ENCODE results near the gene NRP1. TPM values are rescaled to one million over a fixed set of nuclear protein-coding genes. Genes with fewer than 3 reads are reported as not detected.

The NRP1 gene
- polyA plus RNA-seq, 3 donors = 1.1 to 1.7 (median 1.3) TPM

DNA sequence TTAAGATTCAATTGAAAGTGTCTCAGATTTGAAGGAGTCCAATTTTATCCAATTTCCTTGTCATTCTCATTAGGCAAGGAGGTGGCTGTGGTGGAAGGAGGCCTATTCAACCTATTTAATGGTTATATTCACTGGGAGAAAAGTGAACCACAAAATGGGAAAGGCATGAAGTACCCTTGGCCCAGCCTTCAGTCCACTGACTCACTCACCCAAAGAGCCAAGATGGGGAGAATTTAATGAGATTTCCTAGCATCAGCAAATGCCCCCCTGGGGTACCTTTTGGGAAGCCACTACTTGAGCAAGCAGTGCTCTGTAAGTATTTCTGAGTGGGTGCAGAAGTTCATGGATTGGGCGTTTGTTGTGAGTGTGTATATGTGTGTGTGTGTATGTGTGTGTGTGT, 144.1 kb downstream of the NRP1 start:
- H3K4me3 Mint-ChIP-seq = no peak overlapping the region
- no peaks in the 10 kb centered on the region for H3K9me3 Mint-ChIP-seq
- Histone ChIP-seq H3K27me3 (ENCODE audit: control insufficient read depth in 2 of 2, insufficient read depth in 2 of 2, low read length in 2 of 2) (no peaks in the 10 kb centered on the region), H4K20me1 (ENCODE audit: insufficient read depth, low read length) (no peaks in the 10 kb centered on the region), H3K9ac (ENCODE audit: insufficient read depth, low read length, poor library complexity, severe bottlenecking) (no peak overlapping the region), H3K27ac (ENCODE audit: low read depth in 1 of 2, low read length in 2 of 2) (no peak overlapping the region), H3K9me3 (replicated peaks in 1 of 2; ENCODE audit: control insufficient read depth in 1 of 2, insufficient read depth in 1 of 2, low read length in 2 of 2) (no peaks in the 10 kb centered on the region), H3K4me1 (ENCODE audit: control insufficient read depth in 1 of 2, insufficient read depth in 2 of 2, low read length in 2 of 2) (peaks cover 14 to 17% of the 10 kb centered on the region in 2 donors), H2AFZ (ENCODE audit: insufficient read depth, low read depth, low read length, poor library complexity, severe bottlenecking) (no peak overlapping the region), H3K4me3 (replicated peaks in 1 of 3; ENCODE audit: low read depth in 2 of 3, low read length in 3 of 3) (no peak overlapping the region), H3K4me2 (replicated peaks; ENCODE audit: extremely low read depth, low read length, poor library complexity, severe bottlenecking) (no peak overlapping the region), H3K36me3 (replicated peaks in 1 of 2; ENCODE audit: control insufficient read depth in 1 of 2, insufficient read depth in 2 of 2, low read length in 2 of 2) (no peaks in the 10 kb centered on the region), H3K79me2 (ENCODE audit: insufficient read depth, low read length) (no peaks in the 10 kb centered on the region)
- peaks cover 3 to 6% (median 6%) of the 10 kb centered on the region in 3 donors for H3K27me3 Mint-ChIP-seq (ENCODE audit: low read depth in 3 of 3)
- H3K4me1 Mint-ChIP-seq = peaks cover 12% of the 10 kb centered on the region
- DNase-seq = no peak
- H3K27ac Mint-ChIP-seq = no peak overlapping the region
- 100% methylated on average over 1 of the region's 1 CpG for WGBS (ENCODE audit: insufficient coverage)
- intact Hi-C loops (cut with micrococcal nuclease) = loop anchor here (5.0 kb wide), 1 partner anchor 1447 kb away; no protein-coding TSS in a partner anchor
- no peaks in the 10 kb centered on the region for H3K36me3 Mint-ChIP-seq
- TF ChIP-seq, protein P1, sequence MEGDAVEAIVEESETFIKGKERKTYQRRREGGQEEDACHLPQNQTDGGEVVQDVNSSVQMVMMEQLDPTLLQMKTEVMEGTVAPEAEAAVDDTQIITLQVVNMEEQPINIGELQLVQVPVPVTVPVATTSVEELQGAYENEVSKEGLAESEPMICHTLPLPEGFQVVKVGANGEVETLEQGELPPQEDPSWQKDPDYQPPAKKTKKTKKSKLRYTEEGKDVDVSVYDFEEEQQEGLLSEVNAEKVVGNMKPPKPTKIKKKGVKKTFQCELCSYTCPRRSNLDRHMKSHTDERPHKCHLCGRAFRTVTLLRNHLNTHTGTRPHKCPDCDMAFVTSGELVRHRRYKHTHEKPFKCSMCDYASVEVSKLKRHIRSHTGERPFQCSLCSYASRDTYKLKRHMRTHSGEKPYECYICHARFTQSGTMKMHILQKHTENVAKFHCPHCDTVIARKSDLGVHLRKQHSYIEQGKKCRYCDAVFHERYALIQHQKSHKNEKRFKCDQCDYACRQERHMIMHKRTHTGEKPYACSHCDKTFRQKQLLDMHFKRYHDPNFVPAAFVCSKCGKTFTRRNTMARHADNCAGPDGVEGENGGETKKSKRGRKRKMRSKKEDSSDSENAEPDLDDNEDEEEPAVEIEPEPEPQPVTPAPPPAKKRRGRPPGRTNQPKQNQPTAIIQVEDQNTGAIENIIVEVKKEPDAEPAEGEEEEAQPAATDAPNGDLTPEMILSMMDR (IDR thresholded peaks at IDR 0.05) = no peak

DNA sequence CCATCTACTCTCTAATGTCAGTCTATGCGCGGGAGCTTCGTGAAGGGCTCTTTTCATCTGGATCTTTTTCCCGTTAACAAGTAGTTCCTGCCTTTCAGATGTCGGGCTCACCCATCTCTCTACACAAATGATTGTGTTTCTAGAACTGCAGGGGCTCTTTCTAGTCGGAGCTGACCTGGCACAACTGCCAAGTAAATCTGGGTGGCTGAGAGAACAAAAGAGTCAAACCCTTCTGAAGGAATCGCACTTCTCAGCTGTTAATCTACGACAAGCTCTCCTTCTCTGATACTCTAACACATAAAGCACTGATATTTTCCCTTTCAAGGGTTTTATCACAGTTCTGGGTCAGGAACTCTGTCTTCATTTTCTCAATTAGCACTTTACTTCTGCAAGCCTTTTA, 144.7 kb downstream of the NRP1 start:
- Histone ChIP-seq H3K4me1 (ENCODE audit: control insufficient read depth in 1 of 2, insufficient read depth in 2 of 2, low read length in 2 of 2) (peaks cover 14 to 17% of the 10 kb centered on the region in 2 donors), H3K4me3 (replicated peaks in 1 of 3; ENCODE audit: low read depth in 2 of 3, low read length in 3 of 3) (no peak overlapping the region), H3K27ac (ENCODE audit: low read depth in 1 of 2, low read length in 2 of 2) (no peak overlapping the region), H3K9ac (ENCODE audit: insufficient read depth, low read length, poor library complexity, severe bottlenecking) (no peak overlapping the region), H3K36me3 (replicated peaks in 1 of 2; ENCODE audit: control insufficient read depth in 1 of 2, insufficient read depth in 2 of 2, low read length in 2 of 2) (no peaks in the 10 kb centered on the region), H2AFZ (ENCODE audit: insufficient read depth, low read depth, low read length, poor library complexity, severe bottlenecking) (no peak overlapping the region), H3K9me3 (replicated peaks in 1 of 2; ENCODE audit: control insufficient read depth in 1 of 2, insufficient read depth in 1 of 2, low read length in 2 of 2) (no peaks in the 10 kb centered on the region), H3K4me2 (replicated peaks; ENCODE audit: extremely low read depth, low read length, poor library complexity, severe bottlenecking) (no peak overlapping the region), H3K79me2 (ENCODE audit: insufficient read depth, low read length) (no peaks in the 10 kb centered on the region), H3K27me3 (ENCODE audit: control insufficient read depth in 2 of 2, insufficient read depth in 2 of 2, low read length in 2 of 2) (no peaks in the 10 kb centered on the region), H4K20me1 (ENCODE audit: insufficient read depth, low read length) (no peaks in the 10 kb centered on the region)
- 91% methylated on average over 5 of the region's 8 CpGs for WGBS (ENCODE audit: insufficient coverage)
- peaks cover 12% of the 10 kb centered on the region for H3K4me1 Mint-ChIP-seq
- no peak overlapping the region for H3K27ac Mint-ChIP-seq
- no peaks in the 10 kb centered on the region for H3K9me3 Mint-ChIP-seq
- no peaks in the 10 kb centered on the region for H3K36me3 Mint-ChIP-seq
- no peak for DNase-seq
- TF ChIP-seq, protein P1 (IDR thresholded peaks at IDR 0.05) = no peak
- no peak overlapping the region for H3K4me3 Mint-ChIP-seq
- peaks cover 3 to 6% (median 5%) of the 10 kb centered on the region in 3 donors for H3K27me3 Mint-ChIP-seq (ENCODE audit: low read depth in 3 of 3)
- intact Hi-C loops (cut with micrococcal nuclease) = loop anchor here (5.0 kb wide), 1 partner anchor 1447 kb away; no protein-coding TSS in a partner anchor
